Measurements from ENCODE around the gene EXOC6B. TPM values are rescaled to one million over a fixed set of nuclear protein-coding genes. Genes with fewer than 3 reads are reported as not detected.

The EXOC6B gene
- total RNA-seq, 1 donor from 2014 or later = 49.9 TPM

GRCh38 chr2:72362733-72363132 lies 463.1 kb downstream of the EXOC6B start:
- intact Hi-C loops (cut with DNase I) = no loop called here
- DNase-seq (ENCODE audit: low spot score) (no peak), ATAC-seq (no peak)

DNA sequence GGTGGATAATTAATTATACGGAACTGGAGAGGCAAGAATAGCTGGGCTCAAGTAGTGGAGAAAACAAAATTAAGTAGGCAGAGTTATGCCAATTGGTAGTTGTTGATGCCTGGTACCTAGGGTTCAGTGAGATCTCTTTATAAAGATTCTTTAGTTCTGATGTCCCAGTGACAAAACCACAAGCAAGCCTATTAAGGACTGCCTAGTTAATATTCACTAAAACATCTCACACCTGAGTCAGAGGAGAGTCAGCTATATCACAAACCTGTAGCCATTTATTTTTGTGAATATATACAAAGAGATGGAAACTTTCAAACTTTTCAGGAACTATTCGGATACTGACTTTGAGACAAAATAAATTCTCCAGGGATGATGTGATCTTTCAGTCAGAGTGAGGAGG lies 464.3 kb downstream of the EXOC6B start:
- no peak for ATAC-seq
- intact Hi-C loops (cut with DNase I) = no loop called here
- DNase-seq (ENCODE audit: low spot score) = no peak

GRCh38 chr2:72361042-72361441 lies 464.8 kb downstream of the EXOC6B start:
- intact Hi-C loops (cut with DNase I) = no loop called here
- ATAC-seq = no peak
- DNase-seq (ENCODE audit: low spot score) = no peak

GRCh38 chr2:72350852-72351251 lies 475.0 kb downstream of the EXOC6B start:
- DNase-seq (ENCODE audit: low spot score) (no peak), ATAC-seq (no peak)
- intact Hi-C loops (cut with DNase I) = no loop called here

GRCh38 chr2:72349016-72349415 lies 476.8 kb downstream of the EXOC6B start:
- intact Hi-C loops (cut with DNase I) = no loop called here
- DNase-seq (ENCODE audit: low spot score) (no peak), ATAC-seq (no peak)

- ATAC-seq (no peak), DNase-seq (ENCODE audit: low spot score) (no peak)
- intact Hi-C loops (cut with DNase I) = no loop called here
Observed at GRCh38 chr2:72347081-72347480, 478.8 kb downstream of the EXOC6B start.

- intact Hi-C loops (cut with DNase I) = no loop called here
Observed at GRCh38 chr2:72341639-72342038, 484.2 kb downstream of the EXOC6B start.

DNA sequence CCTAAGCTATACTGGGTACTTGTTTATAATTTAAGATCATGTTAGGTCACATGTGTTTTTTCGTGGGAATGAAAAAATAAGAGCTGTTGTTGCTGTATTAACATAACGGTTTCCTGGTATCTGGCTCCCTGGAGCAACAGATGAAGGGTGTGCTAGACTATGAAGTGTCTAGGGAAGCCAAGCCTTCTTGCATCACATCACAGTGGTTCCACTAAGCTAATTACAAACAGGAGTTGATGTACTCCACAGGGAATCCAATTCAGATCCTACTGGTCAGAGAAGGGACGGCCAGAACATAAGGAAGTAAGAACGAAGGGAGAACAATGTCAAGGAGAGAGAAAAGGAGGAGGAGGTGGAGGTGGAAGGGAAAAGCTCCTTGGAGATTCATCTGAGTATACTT lies 485.2 kb downstream of the EXOC6B start:
- DNase-seq (ENCODE audit: low spot score) (no peak), ATAC-seq (peak; percentile 49)
- intact Hi-C loops (cut with DNase I) = no loop called here

More at GRCh38 chr2:72341639-72342038, 484.2 kb downstream of the EXOC6B start:
- ATAC-seq (no peak), DNase-seq (ENCODE audit: low spot score) (no peak)

DNA sequence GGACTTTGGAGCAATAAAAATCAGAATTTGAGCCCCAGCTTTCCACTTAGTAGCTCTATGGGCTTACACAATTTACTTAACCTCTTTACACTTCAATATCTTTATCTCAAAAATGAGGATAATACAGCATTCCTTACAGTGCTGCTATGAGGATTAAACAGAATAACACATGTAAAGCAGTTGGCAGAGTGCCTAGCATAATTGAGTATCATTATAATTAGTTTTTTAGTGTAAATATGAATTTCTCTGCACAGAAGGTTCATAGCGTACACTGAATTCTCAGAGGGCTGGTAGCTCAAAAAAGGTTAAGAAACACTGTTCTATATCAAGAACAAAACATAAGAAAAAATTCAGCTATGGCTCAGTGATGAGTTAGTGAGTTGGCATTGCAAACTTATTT lies 487.8 kb downstream of the EXOC6B start:
- intact Hi-C loops (cut with DNase I) = no loop called here

GRCh38 chr2:72332720-72333119 lies 493.1 kb downstream of the EXOC6B start:
- ATAC-seq = no peak
- intact Hi-C loops (cut with DNase I) = no loop called here
- DNase-seq (ENCODE audit: low spot score) = no peak

More for the DNA sequence above, 487.8 kb downstream of the EXOC6B start:
- DNase-seq (ENCODE audit: low spot score) = no peak
- no peak for ATAC-seq

DNA sequence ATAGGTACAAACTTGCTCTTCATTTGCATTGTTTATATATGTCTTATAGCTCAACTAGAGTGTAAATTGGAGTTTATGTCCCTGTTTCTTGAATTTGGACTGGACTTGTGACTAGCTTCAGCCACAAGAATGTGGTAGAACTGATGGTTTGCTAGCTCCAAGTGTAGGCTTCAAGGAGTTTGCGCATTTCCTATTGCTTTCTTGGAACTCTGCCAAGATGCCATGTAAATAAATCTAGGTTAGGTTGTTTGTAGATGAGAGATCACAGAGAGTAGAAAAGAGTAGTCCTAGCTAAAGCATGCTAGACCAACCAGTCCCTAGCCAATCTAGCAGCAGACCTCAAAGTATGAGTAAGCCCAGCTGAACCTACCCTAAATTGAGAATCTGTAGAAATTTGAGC lies 495.2 kb downstream of the EXOC6B start:
- no peak for ATAC-seq
- no peak for DNase-seq (ENCODE audit: low spot score)
- intact Hi-C loops (cut with DNase I) = no loop called here

GRCh38 chr2:72326759-72327158 lies 499.1 kb downstream of the EXOC6B start:
- no peak for ATAC-seq
- intact Hi-C loops (cut with DNase I) = no loop called here
- no peak for DNase-seq (ENCODE audit: low spot score)

DNA sequence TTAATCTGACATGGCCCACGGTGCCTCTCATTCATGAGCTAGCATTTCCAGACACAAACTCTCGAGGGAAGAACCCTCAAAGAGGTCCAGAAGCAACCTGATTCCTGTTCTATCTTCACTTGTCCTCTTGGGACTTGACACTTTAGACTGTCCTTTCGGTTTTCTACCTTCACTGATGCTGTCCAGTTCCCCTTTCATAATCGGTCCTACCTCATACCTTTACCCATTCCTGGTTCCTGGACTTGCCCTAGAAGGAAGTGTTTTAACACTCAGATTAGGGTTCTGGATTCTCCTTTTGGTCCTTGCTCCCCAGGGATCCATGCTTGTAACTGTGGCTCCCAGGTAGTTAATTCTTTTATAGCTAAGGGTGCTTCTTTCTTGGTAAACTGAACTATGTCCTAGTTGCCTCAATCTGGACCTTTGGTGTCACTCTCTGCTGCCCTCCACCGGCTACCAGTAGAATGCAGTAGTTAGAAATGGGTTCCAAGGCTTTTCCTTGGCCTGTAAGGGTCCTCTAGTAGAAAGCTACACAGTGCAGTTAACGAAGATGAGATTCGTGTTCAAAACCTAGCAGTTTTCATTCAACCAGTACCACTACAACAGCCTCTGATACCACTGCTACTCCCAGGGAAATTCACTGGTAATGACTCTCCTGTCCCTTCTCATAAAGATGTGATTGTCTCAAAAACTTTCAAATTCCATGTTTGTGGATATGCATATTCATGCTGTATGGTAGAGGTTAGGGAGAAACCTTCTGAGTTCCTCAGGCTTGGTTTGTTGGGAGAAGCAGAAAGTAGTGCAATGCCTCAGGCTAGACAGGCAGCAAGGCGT lies 500.0 kb downstream of the EXOC6B start:
- intact Hi-C loops (cut with DNase I) = no loop called here
- DNase-seq (ENCODE audit: low spot score) = no peak
- no peak for ATAC-seq

- ATAC-seq (no peak), DNase-seq (ENCODE audit: low spot score) (no peak)
- intact Hi-C loops (cut with DNase I) = no loop called here
Observed at GRCh38 chr2:72316774-72317173, 509.1 kb downstream of the EXOC6B start.

DNA sequence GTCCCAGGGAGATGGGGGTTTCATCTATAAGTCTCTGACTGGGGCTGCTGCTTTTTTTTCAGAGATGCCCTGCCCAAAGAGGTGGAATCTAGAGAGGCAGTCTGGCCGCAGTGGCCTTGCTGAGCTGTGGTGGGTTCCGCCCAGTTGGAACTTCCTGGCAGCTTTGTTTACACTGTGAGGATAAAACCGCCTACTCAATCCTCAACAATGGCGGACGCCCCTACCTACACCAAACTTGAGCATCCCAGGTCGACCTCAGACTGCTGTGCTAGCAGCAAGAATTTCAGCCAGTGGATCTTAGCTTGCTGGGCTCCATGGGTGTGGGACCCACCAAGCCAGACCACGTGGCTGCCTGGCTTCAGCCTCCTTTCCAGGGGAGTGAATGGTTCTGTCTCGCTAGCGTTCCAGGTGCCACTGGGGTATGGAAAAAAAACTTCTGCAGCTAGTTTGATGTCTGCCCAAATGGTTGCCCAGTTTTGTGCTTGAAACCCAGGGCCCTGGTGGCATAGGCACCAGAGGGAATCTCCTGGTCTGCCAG lies 525.6 kb downstream of the EXOC6B start:
- intact Hi-C loops (cut with DNase I) = no loop called here
- ATAC-seq (no peak), DNase-seq (ENCODE audit: low spot score) (no peak)

- intact Hi-C loops (cut with DNase I) = no loop called here
- DNase-seq (ENCODE audit: low spot score) = no peak
- ATAC-seq = no peak
Observed at GRCh38 chr2:72293620-72294019, 532.2 kb downstream of the EXOC6B start.

DNA sequence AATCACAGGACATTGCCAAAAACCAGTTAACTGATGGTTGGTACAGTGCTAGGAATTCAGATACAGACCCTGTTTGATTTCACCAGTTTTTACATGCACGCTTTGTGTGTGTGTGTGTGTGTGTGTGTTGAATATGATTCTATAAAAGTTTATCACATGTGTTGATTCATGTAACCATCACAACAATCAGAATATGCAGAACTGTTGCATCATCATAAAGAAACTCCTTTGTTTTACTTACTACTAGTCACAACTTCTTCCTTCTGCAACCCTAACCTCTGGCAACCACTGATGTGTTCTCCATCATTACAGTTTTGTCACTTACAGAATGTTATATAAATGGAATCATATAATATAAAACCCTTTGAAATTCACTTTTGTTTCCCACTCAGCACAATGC lies 533.4 kb downstream of the EXOC6B start:
- ATAC-seq = no peak
- DNase-seq (ENCODE audit: low spot score) = no peak
- intact Hi-C loops (cut with DNase I) = no loop called here

DNA sequence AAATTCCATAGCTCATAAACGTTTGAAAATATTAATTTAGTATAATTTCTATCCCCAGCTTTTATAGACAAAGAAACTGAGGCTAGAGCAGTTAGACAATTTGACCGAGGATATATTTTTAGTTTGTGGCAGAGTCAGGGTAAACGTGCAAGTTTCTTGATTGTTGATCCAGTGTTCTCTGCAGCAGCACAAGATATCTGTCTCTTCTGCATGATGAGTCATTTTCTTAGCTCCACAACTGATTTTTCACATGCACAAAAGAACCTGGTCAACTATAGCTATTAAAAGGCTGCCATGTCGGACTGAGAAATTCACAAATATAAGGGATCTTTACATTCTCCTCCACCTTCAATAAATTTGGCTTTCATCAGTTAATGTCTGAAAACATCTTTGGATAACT lies 534.8 kb downstream of the EXOC6B start:
- ATAC-seq (no peak), DNase-seq (ENCODE audit: low spot score) (no peak)
- intact Hi-C loops (cut with DNase I) = no loop called here

DNA sequence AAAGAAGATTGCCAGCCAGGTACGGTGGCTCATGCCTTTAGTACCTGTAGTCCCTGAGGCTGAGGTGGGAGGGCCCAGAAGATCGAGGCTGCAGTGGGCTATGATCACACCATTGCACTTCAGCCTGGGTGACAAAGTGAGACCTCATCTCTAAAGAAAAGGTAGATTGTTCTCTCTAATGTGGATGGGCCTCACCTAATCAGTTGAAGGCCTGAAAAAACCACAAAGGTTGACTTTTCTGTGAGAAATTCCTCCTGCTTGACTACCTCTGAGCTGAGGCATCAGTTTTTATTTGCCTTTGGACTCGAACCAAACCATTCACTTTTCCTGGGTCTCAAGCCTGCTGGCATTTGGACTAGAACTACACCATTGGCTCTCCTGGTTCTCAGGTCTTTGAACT lies 536.1 kb downstream of the EXOC6B start:
- no peak for ATAC-seq
- intact Hi-C loops (cut with DNase I) = no loop called here
- DNase-seq (ENCODE audit: low spot score) = no peak

DNA sequence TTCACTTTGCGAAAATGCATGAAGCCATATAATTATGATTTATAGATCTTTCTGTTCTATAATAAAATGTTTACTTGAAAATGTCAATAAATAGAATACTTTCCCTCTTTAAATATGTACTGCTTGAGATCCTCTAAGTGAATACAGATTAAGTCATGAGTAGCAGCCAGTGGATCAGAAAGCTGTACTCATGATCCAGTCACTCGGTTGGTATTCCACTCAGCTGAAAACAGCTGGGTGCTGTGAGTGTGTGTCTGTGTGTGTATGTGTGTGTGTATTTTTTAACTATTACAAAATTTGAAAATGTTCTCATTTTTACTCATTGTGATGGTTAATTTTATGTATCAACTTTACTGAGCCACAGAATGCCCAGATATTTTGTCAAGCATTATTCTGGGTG lies 536.5 kb downstream of the EXOC6B start:
- ATAC-seq = no peak
- intact Hi-C loops (cut with DNase I) = no loop called here

GRCh38 chr2:72278046-72278445 lies 547.8 kb downstream of the EXOC6B start:
- intact Hi-C loops (cut with DNase I) = no loop called here
- ATAC-seq (no peak), DNase-seq (ENCODE audit: low spot score) (no peak)

More for the DNA sequence above, 536.5 kb downstream of the EXOC6B start:
- no peak for DNase-seq (ENCODE audit: low spot score)
